CD14-positive monocyte (primary cell): Measurements from ENCODE around the gene SHLD1. TPM values are rescaled to one million over a fixed set of nuclear protein-coding genes. Genes with fewer than 3 reads are reported as not detected.

Experiments
- DNase-seq, 3 donors: peaks; one replicate each; pipeline ENCODE4 v3.0.0-alpha.2; 2011 to 2022
- H2AFZ ChIP-seq: 2 replicates; pipeline ENCODE4 v1.6.0; 2012; ENCODE audit warnings: mild to moderate bottlenecking, low read depth, low read length, inconsistent platforms; ENCODE audit not compliant: insufficient read depth, poor library complexity, severe bottlenecking
- H3K27ac ChIP-seq, 2 donors: 1 replicate in 1 of 2; 2 replicates in 1 of 2; pipeline ENCODE4 v1.5.1; 2012 to 2013; ENCODE audit warnings: low read length in 2 of 2, control low read depth in 1 of 2, inconsistent platforms in 1 of 2, low read depth in 1 of 2, mild to moderate bottlenecking in 1 of 2
- H3K27me3 ChIP-seq, 2 donors: one replicate each; pipeline versions ENCODE4 v1.6.0 to v1.6.1; 2011 to 2013; ENCODE audit warnings: low read length in 2 of 2; ENCODE audit not compliant: control insufficient read depth in 2 of 2, insufficient read depth in 2 of 2
- H3K36me3 ChIP-seq, 2 donors: replicated peaks in 1 of 2; 1 replicate in 1 of 2; 2 replicates in 1 of 2; pipeline versions ENCODE4 v1.5.1 to v1.6.1; 2012 to 2013; ENCODE audit warnings: low read length in 2 of 2, control low read depth in 1 of 2, inconsistent platforms in 1 of 2, mild to moderate bottlenecking in 1 of 2; ENCODE audit not compliant: insufficient read depth in 2 of 2, control insufficient read depth in 1 of 2
- H3K4me1 ChIP-seq, 2 donors: 1 replicate in 1 of 2; 2 replicates in 1 of 2; pipeline versions ENCODE4 v1.5.1 to v1.6.1; 2012 to 2013; ENCODE audit warnings: low read length in 2 of 2, control low read depth in 1 of 2, inconsistent platforms in 1 of 2, mild to moderate bottlenecking in 1 of 2, moderate library complexity in 1 of 2; ENCODE audit not compliant: insufficient read depth in 2 of 2, control insufficient read depth in 1 of 2
- H3K4me2 ChIP-seq: replicated peaks from 2 replicates; pipeline ENCODE3; 2012; ENCODE audit warnings: low read length, moderate library complexity, mild to moderate bottlenecking; ENCODE audit not compliant: poor library complexity, severe bottlenecking; ENCODE audit errors: extremely low read depth
- H3K4me3 ChIP-seq, 3 experiments: fragments of 200-600 bp in 1 of 3; sonication (generic) in 1 of 3; replicated peaks in 1 of 3; 1 replicate in 2 of 3; 2 replicates in 1 of 3; pipeline ENCODE4 v1.5.1; 2011 to 2013; ENCODE audit warnings: low read length in 3 of 3, mild to moderate bottlenecking in 3 of 3, control low read depth in 2 of 3, low read depth in 2 of 3, inconsistent platforms in 1 of 3, moderate library complexity in 1 of 3
- H3K79me2 ChIP-seq: 2 replicates; pipeline ENCODE4 v1.6.0; 2012; ENCODE audit warnings: mild to moderate bottlenecking, control low read depth, inconsistent platforms, low read length, moderate library complexity; ENCODE audit not compliant: insufficient read depth
- H3K9ac ChIP-seq: 2 replicates; pipeline ENCODE4 v1.6.0; 2017; ENCODE audit warnings: low read length, mild to moderate bottlenecking; ENCODE audit not compliant: insufficient read depth, poor library complexity, severe bottlenecking
- H3K9me3 ChIP-seq, 2 donors: replicated peaks in 1 of 2; 1 replicate in 1 of 2; 2 replicates in 1 of 2; pipeline versions ENCODE4 v1.5.1 to v1.6.1; 2012 to 2013; ENCODE audit warnings: low read length in 2 of 2, control low read depth in 1 of 2; ENCODE audit not compliant: control insufficient read depth in 1 of 2, insufficient read depth in 1 of 2
- H4K20me1 ChIP-seq: 2 replicates; pipeline ENCODE4 v1.6.0; 2012; ENCODE audit warnings: mild to moderate bottlenecking, low read length, control low read depth, moderate library complexity; ENCODE audit not compliant: insufficient read depth
- H3K27ac Mint-ChIP-seq, 7 donors: one replicate each; pipeline ENCODE4 v1.8.0; 2020; ENCODE audit warnings: mild to moderate bottlenecking in 7 of 7, mixed read lengths in 7 of 7, moderate library complexity in 6 of 7, inconsistent platforms in 2 of 7
- H3K27me3 Mint-ChIP-seq, 3 donors: one replicate each; pipeline ENCODE4 v1.8.0; 2021 to 2022; ENCODE audit warnings: low read depth in 3 of 3, mild to moderate bottlenecking in 3 of 3, mixed read lengths in 3 of 3, moderate library complexity in 3 of 3, inconsistent platforms in 1 of 3
- H3K36me3 Mint-ChIP-seq, 2 donors: one replicate each; pipeline ENCODE4 v1.8.0; 2020; ENCODE audit warnings: mixed read lengths in 2 of 2, inconsistent platforms in 1 of 2, mild to moderate bottlenecking in 1 of 2
- H3K4me1 Mint-ChIP-seq: one replicate; pipeline ENCODE4 v1.8.0; 2020; ENCODE audit warnings: mild to moderate bottlenecking, mixed read lengths
- H3K4me3 Mint-ChIP-seq, 2 donors: one replicate each; pipeline ENCODE4 v1.8.0; 2020; ENCODE audit warnings: mild to moderate bottlenecking in 2 of 2, mixed read lengths in 2 of 2, moderate library complexity in 1 of 2
- H3K9me3 Mint-ChIP-seq, 7 donors: one replicate each; pipeline ENCODE4 v1.8.0; 2020 to 2022; ENCODE audit warnings: mixed read lengths in 7 of 7, mild to moderate bottlenecking in 6 of 7, moderate library complexity in 6 of 7, inconsistent platforms in 2 of 7
- WGBS: methylation state at CpG from one replicate; pipeline ENCODE4 v1.1.5; 2013; ENCODE audit warnings: missing lambda C conversion rate; ENCODE audit not compliant: insufficient coverage; 5-methylcytosine and 5-hydroxymethylcytosine counted together
- intact Hi-C, 2 donors: fragments of 100-400 bp; cut with micrococcal nuclease; formaldehyde crosslinking; loops; one replicate each; pipeline versions ENCODE4 v1.15.0 to v1.15.1; 2023
- polyA plus RNA-seq, 3 donors: library from polyadenylated mRNA; depleted of rRNA in 1 of 3; unstranded in 2 of 3; stranded (reverse) in 1 of 3; fragments of 300-500 nt in 2 of 3; fragments of >200 nt in 1 of 3; fragmentation: Illumina TruSeq in 2 of 3; gene quantifications; 1 replicate in 2 of 3; 2 replicates in 1 of 3; pipeline ENCODE4 v1.2.3, GENCODE V29; 2012 to 2021
- TF ChIP-seq, protein P1 (sequence below): fragments of 200-600 bp; IDR thresholded peaks from one replicate; pipeline ENCODE4 v1.8.0; 2022; ENCODE audit warnings: antibody characterized with exemption, mild to moderate bottlenecking

SHLD1 gene
- polyA plus RNA-seq, 3 donors, result 8.3 to 12.7 (median 11.5) TPM

DNA sequence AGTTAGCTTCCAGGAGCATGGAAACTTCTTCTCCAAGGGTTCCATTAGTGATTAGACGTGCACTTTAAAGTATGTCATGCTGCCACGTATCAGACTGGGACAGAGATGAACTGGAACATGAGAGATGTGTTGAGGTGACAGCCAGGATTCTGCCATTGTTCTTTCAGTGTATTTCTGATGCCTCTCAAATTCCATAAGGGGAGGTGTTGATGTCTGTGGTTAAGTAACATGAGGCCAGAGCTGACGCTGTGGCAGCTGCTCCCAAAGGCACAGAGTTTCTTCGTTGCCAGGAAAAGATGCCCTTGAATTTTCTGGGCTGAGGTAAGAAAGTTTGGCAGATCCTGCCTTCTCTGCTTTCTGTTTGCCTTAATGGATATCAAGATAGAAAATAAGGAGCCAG is 136.6 kb downstream of the SHLD1 start:
- no peak overlapping the region for H3K4me3 ChIP-seq
- no peaks in the 10 kb centered on the region for H3K36me3 Mint-ChIP-seq
- H3K4me1 ChIP-seq, result peaks cover 4 to 9% of the 10 kb centered on the region in 2 donors
- intact Hi-C loops, result no loop called here
- H3K4me1 Mint-ChIP-seq, result peaks cover 16% of the 10 kb centered on the region
- H3K27me3 ChIP-seq, result no peaks in the 10 kb centered on the region
- H4K20me1 ChIP-seq, result no peaks in the 10 kb centered on the region
- no peak overlapping the region for H3K27ac ChIP-seq
- H2AFZ ChIP-seq, result no peak overlapping the region
- H3K27ac Mint-ChIP-seq, result no peak overlapping the region
- H3K4me2 ChIP-seq, result no peak overlapping the region
- DNase-seq, result no peak
- TF ChIP-seq, protein P1, sequence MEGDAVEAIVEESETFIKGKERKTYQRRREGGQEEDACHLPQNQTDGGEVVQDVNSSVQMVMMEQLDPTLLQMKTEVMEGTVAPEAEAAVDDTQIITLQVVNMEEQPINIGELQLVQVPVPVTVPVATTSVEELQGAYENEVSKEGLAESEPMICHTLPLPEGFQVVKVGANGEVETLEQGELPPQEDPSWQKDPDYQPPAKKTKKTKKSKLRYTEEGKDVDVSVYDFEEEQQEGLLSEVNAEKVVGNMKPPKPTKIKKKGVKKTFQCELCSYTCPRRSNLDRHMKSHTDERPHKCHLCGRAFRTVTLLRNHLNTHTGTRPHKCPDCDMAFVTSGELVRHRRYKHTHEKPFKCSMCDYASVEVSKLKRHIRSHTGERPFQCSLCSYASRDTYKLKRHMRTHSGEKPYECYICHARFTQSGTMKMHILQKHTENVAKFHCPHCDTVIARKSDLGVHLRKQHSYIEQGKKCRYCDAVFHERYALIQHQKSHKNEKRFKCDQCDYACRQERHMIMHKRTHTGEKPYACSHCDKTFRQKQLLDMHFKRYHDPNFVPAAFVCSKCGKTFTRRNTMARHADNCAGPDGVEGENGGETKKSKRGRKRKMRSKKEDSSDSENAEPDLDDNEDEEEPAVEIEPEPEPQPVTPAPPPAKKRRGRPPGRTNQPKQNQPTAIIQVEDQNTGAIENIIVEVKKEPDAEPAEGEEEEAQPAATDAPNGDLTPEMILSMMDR, result no peak
- peaks cover 0 to 2% (median 0%) of the 10 kb centered on the region in 7 donors for H3K9me3 Mint-ChIP-seq
- H3K36me3 ChIP-seq, result no peaks in the 10 kb centered on the region
- no peaks in the 10 kb centered on the region for H3K79me2 ChIP-seq
- 80% methylated on average over 3 of the region's 4 CpGs for WGBS
- no peak overlapping the region for H3K9ac ChIP-seq
- H3K4me3 Mint-ChIP-seq, result no peak overlapping the region
- peaks cover 0 to 7% (median 4%) of the 10 kb centered on the region in 3 donors for H3K27me3 Mint-ChIP-seq
- H3K9me3 ChIP-seq, result no peaks in the 10 kb centered on the region

DNA sequence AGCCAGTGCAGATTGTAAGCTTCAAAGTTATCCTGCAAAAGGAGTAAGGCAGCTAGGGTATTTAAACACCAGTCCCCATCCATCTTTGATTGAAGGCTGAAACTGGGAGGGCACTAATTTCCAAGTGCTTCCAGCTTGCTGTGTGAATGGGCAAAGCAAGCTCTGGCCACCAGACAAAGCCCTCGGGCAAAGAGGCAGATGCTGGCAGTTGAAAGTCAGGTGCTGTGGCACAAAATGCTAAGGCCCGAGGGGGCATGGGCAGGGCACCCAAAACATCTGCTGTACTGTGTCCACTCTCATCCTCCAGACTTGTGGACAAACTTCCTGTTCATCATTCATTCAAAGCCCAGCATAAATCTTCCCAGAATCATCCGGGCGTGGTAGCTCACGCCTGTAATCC is 137.2 kb downstream of the SHLD1 start:
- H3K27me3 Mint-ChIP-seq, result peaks cover 0 to 7% (median 7%) of the 10 kb centered on the region in 3 donors
- Histone ChIP-seq H4K20me1 (no peaks in the 10 kb centered on the region), H3K4me3 (no peak overlapping the region), H3K79me2 (no peaks in the 10 kb centered on the region), H3K27ac (no peak overlapping the region), H2AFZ (no peak overlapping the region), H3K36me3 (no peaks in the 10 kb centered on the region), H3K9ac (no peak overlapping the region), H3K9me3 (no peaks in the 10 kb centered on the region), H3K4me2 (no peak overlapping the region), H3K4me1 (peaks cover 0 to 5% of the 10 kb centered on the region in 2 donors), H3K27me3 (no peaks in the 10 kb centered on the region)
- TF ChIP-seq, protein P1, result no peak
- WGBS, result 92% methylated on average over 5 of the region's 5 CpGs
- no peak overlapping the region for H3K27ac Mint-ChIP-seq
- H3K36me3 Mint-ChIP-seq, result no peaks in the 10 kb centered on the region
- peaks cover 11% of the 10 kb centered on the region for H3K4me1 Mint-ChIP-seq
- peaks cover 0 to 4% (median 0%) of the 10 kb centered on the region in 7 donors for H3K9me3 Mint-ChIP-seq
- DNase-seq, result no peak
- H3K4me3 Mint-ChIP-seq, result no peak overlapping the region
- intact Hi-C loops, result no loop called here
